ENCODE measurements around the gene KSR2.

The KSR2 gene

DNA sequence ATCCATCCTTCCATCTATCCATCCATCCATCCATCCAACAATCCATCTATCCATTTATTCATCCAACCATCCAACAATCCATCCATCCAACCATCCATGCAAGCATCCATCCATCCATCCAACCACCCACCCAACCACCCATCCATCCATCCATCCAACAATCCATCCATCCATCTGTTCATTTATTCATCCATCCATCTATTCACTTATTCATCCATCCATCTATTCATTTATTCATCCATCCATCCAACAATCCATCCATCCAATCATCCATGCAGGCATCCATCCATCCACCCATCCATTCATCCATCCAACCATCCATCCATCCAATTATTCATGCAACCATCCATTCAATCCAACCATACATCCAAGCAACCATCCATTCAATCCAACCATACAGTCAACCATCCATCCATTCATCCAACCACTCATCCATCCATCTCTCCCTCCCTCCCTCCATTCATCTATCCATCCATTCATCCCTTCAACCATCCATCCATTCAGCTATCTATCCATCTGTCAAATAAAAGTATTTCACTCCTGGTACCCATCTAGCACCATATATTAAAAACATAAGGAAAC lies 86.1 kb downstream of the KSR2 start:
- no peak overlapping the region for H3K27ac ChIP-seq (ENCODE audit: low read length, poor library complexity, severe bottlenecking)
- no peaks in the 10 kb centered on the region for H3K79me1 ChIP-seq (replicated peaks; ENCODE audit: low read length, poor library complexity, severe bottlenecking)
- no peak overlapping the region for H3K23ac ChIP-seq (ENCODE audit: low read length in 2 of 2)
- no peak overlapping the region for H3K4ac ChIP-seq (ENCODE audit: low read depth in 1 of 2, low read length in 2 of 2)
- H3K4me3 ChIP-seq (ENCODE audit: insufficient read depth in 1 of 2, low read depth in 1 of 2, low read length in 2 of 2): no peak overlapping the region
- H3K9me3 ChIP-seq (ENCODE audit: control insufficient read depth, low read length): no peaks in the 10 kb centered on the region
- H3K4me2 ChIP-seq (ENCODE audit: low read length, poor library complexity, severe bottlenecking): no peak overlapping the region
- no peaks in the 10 kb centered on the region for H3K36me3 ChIP-seq (ENCODE audit: control insufficient read depth in 1 of 2, insufficient read depth in 2 of 2, low read depth in 1 of 2, low read length in 2 of 2)
- H3K27me3 ChIP-seq (ENCODE audit: control insufficient read depth in 1 of 2, insufficient read depth in 1 of 2, low read length in 2 of 2): peaks cover 14 to 19% of the 10 kb centered on the region in 2 experiments
- H4K91ac ChIP-seq (ENCODE audit: low read length): no peak overlapping the region
- no peak overlapping the region for H2BK120ac ChIP-seq (ENCODE audit: low read depth, low read length)
- H3K14ac ChIP-seq (ENCODE audit: low read length in 2 of 2): no peak overlapping the region
- no peak for DNase-seq
- H3K4me1 ChIP-seq (ENCODE audit: control insufficient read depth, insufficient read depth, low read depth, low read length): no peaks in the 10 kb centered on the region
- H2AFZ ChIP-seq (ENCODE audit: low read depth, low read length): no peak overlapping the region
- no peak overlapping the region for H2BK12ac ChIP-seq (ENCODE audit: low read length in 2 of 2)
- no peak overlapping the region for H3K18ac ChIP-seq (ENCODE audit: low read depth in 1 of 2, low read length in 2 of 2)
- no peak overlapping the region for H3K9ac ChIP-seq (ENCODE audit: low read length)
- no peak overlapping the region for H2BK5ac ChIP-seq (ENCODE audit: low read depth, low read length, poor library complexity, severe bottlenecking)
- H2AK5ac ChIP-seq (ENCODE audit: low read length, severe bottlenecking): no peak overlapping the region
- H2BK15ac ChIP-seq (ENCODE audit: low read depth, poor library complexity, severe bottlenecking): no peak overlapping the region
- H4K8ac ChIP-seq (ENCODE audit: low read length): no peak overlapping the region

GRCh38 chr12:117882181-117882580 lies 86.6 kb downstream of the KSR2 start:
- H3K9me3 ChIP-seq (ENCODE audit: control insufficient read depth, low read length): no peaks in the 10 kb centered on the region
- H3K4me3 ChIP-seq (ENCODE audit: insufficient read depth in 1 of 2, low read depth in 1 of 2, low read length in 2 of 2): no peak overlapping the region
- H2AFZ ChIP-seq (ENCODE audit: low read depth, low read length): no peak overlapping the region
- no peak for DNase-seq
- H4K8ac ChIP-seq (ENCODE audit: low read length): no peak overlapping the region
- peaks cover 16 to 23% of the 10 kb centered on the region in 2 experiments for H3K27me3 ChIP-seq (ENCODE audit: control insufficient read depth in 1 of 2, insufficient read depth in 1 of 2, low read length in 2 of 2)
- no peak overlapping the region for H2BK12ac ChIP-seq (ENCODE audit: low read length in 2 of 2)
- H3K4me1 ChIP-seq (ENCODE audit: control insufficient read depth, insufficient read depth, low read depth, low read length): no peaks in the 10 kb centered on the region
- H2AK5ac ChIP-seq (ENCODE audit: low read length, severe bottlenecking): no peak overlapping the region
- H2BK15ac ChIP-seq (ENCODE audit: low read depth, poor library complexity, severe bottlenecking): no peak overlapping the region
- no peak overlapping the region for H4K91ac ChIP-seq (ENCODE audit: low read length)
- no peak overlapping the region for H3K4me2 ChIP-seq (ENCODE audit: low read length, poor library complexity, severe bottlenecking)
- H3K9ac ChIP-seq (ENCODE audit: low read length): no peak overlapping the region
- H3K36me3 ChIP-seq (ENCODE audit: control insufficient read depth in 1 of 2, insufficient read depth in 2 of 2, low read depth in 1 of 2, low read length in 2 of 2): no peaks in the 10 kb centered on the region
- no peak overlapping the region for H3K14ac ChIP-seq (ENCODE audit: low read length in 2 of 2)
- no peak overlapping the region for H3K27ac ChIP-seq (ENCODE audit: low read length, poor library complexity, severe bottlenecking)
- H3K18ac ChIP-seq (ENCODE audit: low read depth in 1 of 2, low read length in 2 of 2): no peak overlapping the region
- H3K4ac ChIP-seq (ENCODE audit: low read depth in 1 of 2, low read length in 2 of 2): no peak overlapping the region
- H3K79me1 ChIP-seq (replicated peaks; ENCODE audit: low read length, poor library complexity, severe bottlenecking): no peaks in the 10 kb centered on the region
- H3K23ac ChIP-seq (ENCODE audit: low read length in 2 of 2): no peak overlapping the region
- H2BK120ac ChIP-seq (ENCODE audit: low read depth, low read length): no peak overlapping the region
- no peak overlapping the region for H2BK5ac ChIP-seq (ENCODE audit: low read depth, low read length, poor library complexity, severe bottlenecking)
- 50% methylated on average over 1 of the region's 1 CpG for WGBS

DNA sequence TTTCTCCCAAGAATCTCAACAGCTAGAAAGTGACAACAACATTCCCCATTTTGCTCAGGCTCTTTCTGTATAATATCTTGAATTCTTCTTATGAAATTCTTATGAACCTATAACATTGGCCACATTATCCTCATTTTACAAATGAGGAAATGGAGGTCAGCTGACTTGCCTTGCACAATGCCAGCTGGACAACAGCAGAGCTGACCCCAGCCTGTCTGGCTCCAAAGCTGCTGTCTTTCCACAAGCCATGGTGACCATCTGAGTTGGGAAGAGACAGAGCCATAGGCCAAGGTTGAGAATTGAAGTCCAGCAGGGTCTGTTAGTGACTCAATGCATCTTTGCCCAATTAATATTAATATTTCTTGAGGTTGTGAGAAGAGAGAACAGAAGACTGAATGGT lies 87.3 kb downstream of the KSR2 start:
- Histone ChIP-seq H3K4me1 (ENCODE audit: control insufficient read depth, insufficient read depth, low read depth, low read length) (no peaks in the 10 kb centered on the region), H2AFZ (ENCODE audit: low read depth, low read length) (no peak overlapping the region), H3K4ac (ENCODE audit: low read depth in 1 of 2, low read length in 2 of 2) (no peak overlapping the region), H2BK120ac (ENCODE audit: low read depth, low read length) (no peak overlapping the region), H3K27ac (ENCODE audit: low read length, poor library complexity, severe bottlenecking) (no peak overlapping the region), H3K4me3 (ENCODE audit: insufficient read depth in 1 of 2, low read depth in 1 of 2, low read length in 2 of 2) (no peak overlapping the region), H2BK15ac (ENCODE audit: low read depth, poor library complexity, severe bottlenecking) (no peak overlapping the region), H4K8ac (ENCODE audit: low read length) (no peak overlapping the region), H3K4me2 (ENCODE audit: low read length, poor library complexity, severe bottlenecking) (no peak overlapping the region), H3K14ac (ENCODE audit: low read length in 2 of 2) (no peak overlapping the region), H4K91ac (ENCODE audit: low read length) (no peak overlapping the region), H2BK5ac (ENCODE audit: low read depth, low read length, poor library complexity, severe bottlenecking) (no peak overlapping the region), H3K79me1 (replicated peaks; ENCODE audit: low read length, poor library complexity, severe bottlenecking) (no peaks in the 10 kb centered on the region), H3K9me3 (ENCODE audit: control insufficient read depth, low read length) (no peaks in the 10 kb centered on the region), H2AK5ac (ENCODE audit: low read length, severe bottlenecking) (no peak overlapping the region), H3K18ac (ENCODE audit: low read depth in 1 of 2, low read length in 2 of 2) (no peak overlapping the region), H3K36me3 (ENCODE audit: control insufficient read depth in 1 of 2, insufficient read depth in 2 of 2, low read depth in 1 of 2, low read length in 2 of 2) (no peaks in the 10 kb centered on the region), H2BK12ac (ENCODE audit: low read length in 2 of 2) (no peak overlapping the region), H3K23ac (ENCODE audit: low read length in 2 of 2) (no peak overlapping the region), H3K27me3 (ENCODE audit: control insufficient read depth in 1 of 2, insufficient read depth in 1 of 2, low read length in 2 of 2) (peaks cover 16 to 23% of the 10 kb centered on the region in 2 experiments), H3K9ac (ENCODE audit: low read length) (no peak overlapping the region)
- DNase-seq: no peak

DNA sequence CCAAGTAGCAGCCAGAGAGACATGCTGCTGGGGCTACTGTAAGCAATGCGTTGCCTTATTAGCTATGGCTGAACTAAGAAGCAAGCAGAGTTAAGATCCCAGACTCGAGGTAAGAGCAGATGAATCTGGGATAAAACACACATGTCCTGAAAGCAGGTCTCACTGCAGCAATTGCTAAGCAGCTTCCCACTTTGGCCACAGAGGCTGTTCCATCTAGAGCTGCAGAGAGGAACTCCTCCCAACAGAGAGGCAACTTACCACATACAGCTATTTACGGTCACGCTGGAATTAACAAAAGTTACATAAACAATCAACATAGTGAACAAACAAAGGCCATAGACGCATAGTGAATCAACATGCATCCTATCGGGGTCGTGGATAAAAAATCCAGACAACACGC lies 90.2 kb downstream of the KSR2 start:
- H3K9ac ChIP-seq (ENCODE audit: low read length): no peak overlapping the region
- no peak for DNase-seq
- H3K4ac ChIP-seq (ENCODE audit: low read depth in 1 of 2, low read length in 2 of 2): no peak overlapping the region
- no peak overlapping the region for H3K23ac ChIP-seq (ENCODE audit: low read length in 2 of 2)
- H3K14ac ChIP-seq (ENCODE audit: low read length in 2 of 2): no peak overlapping the region
- no peak overlapping the region for H2BK120ac ChIP-seq (ENCODE audit: low read depth, low read length)
- 79% methylated on average over 8 of the region's 8 CpGs for WGBS
- H3K4me3 ChIP-seq (ENCODE audit: insufficient read depth in 1 of 2, low read depth in 1 of 2, low read length in 2 of 2): no peak overlapping the region
- H3K27me3 ChIP-seq (ENCODE audit: control insufficient read depth in 1 of 2, insufficient read depth in 1 of 2, low read length in 2 of 2): peaks cover 11 to 20% of the 10 kb centered on the region in 2 experiments
- H4K8ac ChIP-seq (ENCODE audit: low read length): no peak overlapping the region
- H2BK15ac ChIP-seq (ENCODE audit: low read depth, poor library complexity, severe bottlenecking): no peak overlapping the region
- no peak overlapping the region for H4K91ac ChIP-seq (ENCODE audit: low read length)
- H2BK12ac ChIP-seq (ENCODE audit: low read length in 2 of 2): no peak overlapping the region
- H2BK5ac ChIP-seq (ENCODE audit: low read depth, low read length, poor library complexity, severe bottlenecking): no peak overlapping the region
- H3K18ac ChIP-seq (ENCODE audit: low read depth in 1 of 2, low read length in 2 of 2): no peak overlapping the region
- H3K4me2 ChIP-seq (ENCODE audit: low read length, poor library complexity, severe bottlenecking): no peak overlapping the region
- H3K36me3 ChIP-seq (ENCODE audit: control insufficient read depth in 1 of 2, insufficient read depth in 2 of 2, low read depth in 1 of 2, low read length in 2 of 2): no peaks in the 10 kb centered on the region
- H3K27ac ChIP-seq (ENCODE audit: low read length, poor library complexity, severe bottlenecking): no peak overlapping the region
- no peak overlapping the region for H2AK5ac ChIP-seq (ENCODE audit: low read length, severe bottlenecking)
- H2AFZ ChIP-seq (ENCODE audit: low read depth, low read length): no peak overlapping the region
- H3K79me1 ChIP-seq (replicated peaks; ENCODE audit: low read length, poor library complexity, severe bottlenecking): no peaks in the 10 kb centered on the region
- peaks cover 7% of the 10 kb centered on the region for H3K4me1 ChIP-seq (ENCODE audit: control insufficient read depth, insufficient read depth, low read depth, low read length)
- H3K9me3 ChIP-seq (ENCODE audit: control insufficient read depth, low read length): no peaks in the 10 kb centered on the region

Measured in mesenchymal stem cell (in vitro differentiated cells and primary cell).